ENCODE measurements around the gene CNTN1. TPM values are rescaled to one million over a fixed set of nuclear protein-coding genes. Genes with fewer than 3 reads are reported as not detected.
A peak's percentile ranks its signal among the peaks of the same experiment; 100 is the strongest.

The CNTN1 gene
- total RNA-seq, 2 donors from 2014 or later, result 1.3 to 3.1 TPM

DNA sequence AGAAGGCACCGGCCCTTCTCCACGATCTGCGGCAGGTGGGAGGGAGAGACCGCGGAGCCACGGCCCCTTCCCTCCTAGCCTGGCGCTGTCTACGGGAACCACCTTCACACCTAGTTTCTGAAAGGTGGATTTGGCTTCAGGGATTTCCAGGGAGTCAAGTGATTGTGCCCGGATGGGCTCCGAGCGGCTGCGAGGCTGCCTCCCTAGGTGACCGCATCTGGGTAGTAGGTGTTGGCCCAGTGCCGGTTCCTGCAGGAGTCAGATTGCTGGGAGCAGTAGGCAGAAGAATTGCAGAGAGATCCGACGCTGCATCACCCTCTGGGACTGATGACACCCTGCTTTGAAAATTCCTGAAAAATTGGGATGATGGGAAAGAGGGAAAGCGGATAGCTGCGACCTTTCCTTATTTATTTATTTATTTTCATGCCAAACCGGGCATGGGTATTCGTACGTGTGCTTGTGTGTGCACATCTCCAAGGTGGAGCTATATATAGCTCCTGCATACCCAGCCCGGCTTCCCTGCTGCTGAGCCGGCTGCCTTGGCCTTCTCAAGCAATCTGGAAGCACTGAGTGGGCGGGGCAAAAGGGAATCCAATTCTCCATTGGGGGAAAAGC, 1.1 kb downstream of the CNTN1 start:
- Histone ChIP-seq H3K9me3 (no peaks in the 10 kb centered on the region), H3K4me3 (peak overlapping the region in 1 of 2 donors; percentile 43), H3K27ac (no peak overlapping the region), H3K27me3 (peaks cover 0 to 13% of the 10 kb centered on the region in 2 donors), H3K4me1 (peaks cover 18% of the 10 kb centered on the region), H3K36me3 (replicated peaks in 1 of 2; ENCODE audit: insufficient read depth in 1 of 2, low read depth in 2 of 2) (no peaks in the 10 kb centered on the region)
- ATAC-seq (peak; percentile 65), DNase-seq (peak; percentile 32 to 71 (median 56))
- intact Hi-C loops (cut with DNase I), result no loop called here
- TF ChIP-seq POLR2A (IDR thresholded peaks at IDR 0.05), result no peak
- TF ChIP-seq, protein P1, sequence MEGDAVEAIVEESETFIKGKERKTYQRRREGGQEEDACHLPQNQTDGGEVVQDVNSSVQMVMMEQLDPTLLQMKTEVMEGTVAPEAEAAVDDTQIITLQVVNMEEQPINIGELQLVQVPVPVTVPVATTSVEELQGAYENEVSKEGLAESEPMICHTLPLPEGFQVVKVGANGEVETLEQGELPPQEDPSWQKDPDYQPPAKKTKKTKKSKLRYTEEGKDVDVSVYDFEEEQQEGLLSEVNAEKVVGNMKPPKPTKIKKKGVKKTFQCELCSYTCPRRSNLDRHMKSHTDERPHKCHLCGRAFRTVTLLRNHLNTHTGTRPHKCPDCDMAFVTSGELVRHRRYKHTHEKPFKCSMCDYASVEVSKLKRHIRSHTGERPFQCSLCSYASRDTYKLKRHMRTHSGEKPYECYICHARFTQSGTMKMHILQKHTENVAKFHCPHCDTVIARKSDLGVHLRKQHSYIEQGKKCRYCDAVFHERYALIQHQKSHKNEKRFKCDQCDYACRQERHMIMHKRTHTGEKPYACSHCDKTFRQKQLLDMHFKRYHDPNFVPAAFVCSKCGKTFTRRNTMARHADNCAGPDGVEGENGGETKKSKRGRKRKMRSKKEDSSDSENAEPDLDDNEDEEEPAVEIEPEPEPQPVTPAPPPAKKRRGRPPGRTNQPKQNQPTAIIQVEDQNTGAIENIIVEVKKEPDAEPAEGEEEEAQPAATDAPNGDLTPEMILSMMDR (IDR thresholded peaks at IDR 0.05), result no peak
- 2 to 8% methylated on average over 14 to 24 of the region's 24 CpGs for WGBS, 2 donors

DNA sequence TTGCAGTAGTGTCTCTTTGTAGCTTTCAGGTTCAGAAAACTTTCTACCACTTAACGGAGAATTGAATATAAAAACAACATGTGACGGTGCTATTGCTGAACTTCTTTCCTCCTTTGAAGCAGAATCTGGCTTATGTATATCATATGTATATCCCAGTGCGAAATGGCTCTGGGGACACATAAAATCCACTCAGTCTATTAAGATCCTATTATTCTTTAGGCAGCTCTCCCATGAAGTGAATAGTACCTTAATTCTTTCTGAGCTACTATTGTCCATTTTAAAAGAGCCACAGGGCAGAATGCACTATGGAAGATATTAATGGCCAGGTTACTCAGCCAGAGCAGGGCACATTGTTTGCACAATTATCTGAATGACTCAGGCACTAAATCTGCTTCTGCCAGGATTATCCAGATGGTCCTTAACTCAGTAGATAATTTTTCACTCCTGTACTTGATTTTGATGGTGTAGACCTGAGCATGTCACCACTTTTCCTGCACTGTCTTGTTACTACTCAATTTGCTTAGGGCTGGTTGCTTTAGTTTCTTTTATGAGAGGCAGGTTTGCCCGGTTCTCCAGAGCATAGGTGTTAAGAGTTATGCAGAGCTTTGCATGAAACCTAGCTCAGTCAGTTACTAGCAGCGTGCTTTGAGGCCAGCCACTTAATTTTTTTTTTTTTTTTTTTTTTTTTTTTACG, 5.5 kb downstream of the CNTN1 start:
- peaks cover 9% of the 10 kb centered on the region for H3K4me1 ChIP-seq
- TF ChIP-seq, protein P1 (IDR thresholded peaks at IDR 0.05), result no peak
- no peak for TF ChIP-seq POLR2A (IDR thresholded peaks at IDR 0.05)
- no peak for ATAC-seq
- no peaks in the 10 kb centered on the region for H3K9me3 ChIP-seq
- intact Hi-C loops (cut with DNase I), result no loop called here
- H3K4me3 ChIP-seq, result no peak overlapping the region
- no peaks in the 10 kb centered on the region for H3K36me3 ChIP-seq (replicated peaks in 1 of 2; ENCODE audit: insufficient read depth in 1 of 2, low read depth in 2 of 2)
- peaks cover 0 to under 1% of the 10 kb centered on the region in 2 donors for H3K27me3 ChIP-seq
- no peak overlapping the region for H3K27ac ChIP-seq
- 71 to 72% methylated on average over 6 of the region's 6 CpGs for WGBS, 2 donors
- no peak for DNase-seq

DNA sequence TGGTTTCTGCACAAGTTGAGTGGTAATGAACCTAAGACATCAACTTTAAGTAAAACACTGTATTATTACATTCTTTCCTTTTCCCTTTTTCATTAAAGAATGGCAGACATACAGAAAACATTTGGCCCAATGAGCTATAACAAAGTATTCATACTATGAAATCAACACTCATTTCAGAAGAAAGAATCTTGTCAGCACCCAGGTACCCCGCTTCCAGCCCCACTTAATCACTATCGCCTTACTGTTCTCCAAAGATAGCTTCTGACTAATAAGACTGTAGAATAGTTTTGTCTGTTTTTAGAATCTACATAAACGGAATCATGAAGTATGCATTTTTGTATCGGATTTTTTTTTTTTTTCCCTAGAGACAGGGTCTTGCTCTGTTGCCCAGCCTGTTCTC, 9.5 kb downstream of the CNTN1 start:
- no peak for ATAC-seq
- no peak for TF ChIP-seq POLR2A (IDR thresholded peaks at IDR 0.05)
- TF ChIP-seq, protein P1 (IDR thresholded peaks at IDR 0.05), result no peak
- Histone ChIP-seq H3K4me1 (no peaks in the 10 kb centered on the region), H3K9me3 (no peaks in the 10 kb centered on the region), H3K27ac (no peak overlapping the region), H3K36me3 (replicated peaks in 1 of 2; ENCODE audit: insufficient read depth in 1 of 2, low read depth in 2 of 2) (no peaks in the 10 kb centered on the region), H3K4me3 (no peak overlapping the region), H3K27me3 (no peaks in the 10 kb centered on the region)
- intact Hi-C loops (cut with DNase I), result no loop called here
- WGBS, 2 donors, result 70 to 72% methylated on average over 4 of the region's 4 CpGs
- no peak for DNase-seq

DNA sequence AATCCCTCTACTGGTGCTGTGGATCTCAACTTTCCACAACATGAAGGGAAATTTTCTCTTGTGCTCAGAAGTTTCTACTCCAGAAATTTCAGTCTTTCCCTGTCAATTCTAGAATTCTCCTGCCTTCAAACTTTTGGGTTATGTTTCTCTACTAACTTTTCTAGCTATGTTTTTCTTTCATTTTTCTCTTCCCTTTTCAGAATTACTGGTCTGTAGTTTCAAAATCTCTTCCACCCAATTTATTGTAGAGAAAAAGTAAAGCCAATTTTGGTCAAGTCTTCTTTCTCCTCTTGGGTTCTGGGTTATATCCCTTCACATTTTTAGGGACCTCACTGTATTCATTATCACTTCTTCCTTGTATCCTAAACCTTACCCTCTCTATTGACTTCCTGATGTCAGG, 18.9 kb downstream of the CNTN1 start:
- ATAC-seq, result no peak
- TF ChIP-seq POLR2A (IDR thresholded peaks at IDR 0.05), result no peak
- TF ChIP-seq, protein P1 (IDR thresholded peaks at IDR 0.05), result no peak

DNA sequence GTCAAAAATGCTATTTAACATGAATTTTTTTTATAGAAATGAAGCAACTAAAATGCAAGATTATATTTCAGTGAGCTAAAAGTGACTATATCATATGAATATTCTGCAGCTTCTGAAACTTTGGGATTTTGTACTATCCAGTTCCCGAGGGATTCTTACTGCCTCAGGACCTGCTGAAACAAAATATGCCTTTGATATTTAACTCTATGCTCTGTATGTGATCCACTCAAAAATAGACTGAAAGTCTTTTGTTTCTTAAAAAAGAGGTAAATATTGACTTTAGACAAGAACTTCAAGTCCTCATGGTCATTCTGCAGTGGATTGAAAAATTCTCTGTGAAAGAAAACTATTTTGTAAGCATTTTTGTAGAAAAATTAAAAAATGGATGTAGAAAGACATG, 22.4 kb downstream of the CNTN1 start:
- ATAC-seq (no peak), DNase-seq (no peak)
- H3K27me3 ChIP-seq, result no peaks in the 10 kb centered on the region
- H3K4me1 ChIP-seq, result no peaks in the 10 kb centered on the region
- intact Hi-C loops (cut with DNase I), result no loop called here
- 0 to 23% methylated on average over 1 of the region's 1 CpG for WGBS, 2 donors
- no peak overlapping the region for H3K4me3 ChIP-seq
- H3K9me3 ChIP-seq, result no peaks in the 10 kb centered on the region
- H3K36me3 ChIP-seq (replicated peaks in 1 of 2; ENCODE audit: insufficient read depth in 1 of 2, low read depth in 2 of 2), result no peaks in the 10 kb centered on the region
- TF ChIP-seq POLR2A (IDR thresholded peaks at IDR 0.05), result no peak
- TF ChIP-seq, protein P1 (IDR thresholded peaks at IDR 0.05), result no peak
- no peak overlapping the region for H3K27ac ChIP-seq

More for the DNA sequence above, 18.9 kb downstream of the CNTN1 start:
- Histone ChIP-seq H3K27ac (no peak overlapping the region), H3K4me3 (no peak overlapping the region), H3K4me1 (no peaks in the 10 kb centered on the region), H3K36me3 (replicated peaks in 1 of 2; ENCODE audit: insufficient read depth in 1 of 2, low read depth in 2 of 2) (no peaks in the 10 kb centered on the region), H3K27me3 (no peaks in the 10 kb centered on the region), H3K9me3 (no peaks in the 10 kb centered on the region)
- intact Hi-C loops (cut with DNase I), result no loop called here
- DNase-seq, result no peak
